Adrenal gland (tissue), 12 donors: Measurements from ENCODE around the gene KCNJ16. TPM values are rescaled to one million over a fixed set of nuclear protein-coding genes. Genes with fewer than 3 reads are reported as not detected.

Source experiments
- DNase-seq, 7 donors: peaks; one replicate each; pipeline ENCODE4 v3.0.0-alpha.2; 2019 to 2020
- H3K27ac ChIP-seq, 5 donors: fragments of 200-600 bp; sonication (generic) in 4 of 5; 1 replicate in 3 of 5; 2 replicates in 2 of 5; pipeline versions ENCODE4 v1.5.1 to v1.8.0; 2016 to 2020; ENCODE audit warnings: mild to moderate bottlenecking in 1 of 5
- H3K27me3 ChIP-seq: fragments of 200-600 bp; 2 replicates; pipeline ENCODE4 v1.8.0; 2021
- H3K36me3 ChIP-seq, 2 donors: fragments of 200-600 bp; replicated peaks in 1 of 2; 1 replicate in 1 of 2; 2 replicates in 1 of 2; pipeline versions ENCODE4 v1.5.1 to v1.8.0; 2018 to 2022
- H3K4me1 ChIP-seq, 2 donors: fragments of 200-600 bp; replicated peaks in 1 of 2; 1 replicate in 1 of 2; 2 replicates in 1 of 2; pipeline versions ENCODE4 v1.5.1 to v1.8.0; 2018 to 2021
- H3K4me3 ChIP-seq, 4 donors: fragments of 200-600 bp; sonication (generic) in 3 of 4; one replicate each; pipeline ENCODE4 v1.5.1; 2016 to 2018
- H3K9me3 ChIP-seq, 3 donors: fragments of 200-600 bp; sonication (generic) in 1 of 3; replicated peaks in 1 of 3; 1 replicate in 2 of 3; 2 replicates in 1 of 3; pipeline versions ENCODE4 v1.5.1 to v1.8.0; 2016 to 2021
- CTCF ChIP-seq, 6 experiments: fragments of 450-650 bp in 4 of 6; fragments of 200-600 bp in 2 of 6; sonication (generic) in 1 of 6; IDR thresholded peaks; 1 replicate in 5 of 6; 2 replicates in 1 of 6; pipeline versions ENCODE4 v1.5.1 to v1.8.0; 2016 to 2021; ENCODE audit warnings: antibody characterized with exemption in 6 of 6, mild to moderate bottlenecking in 2 of 6, moderate library complexity in 1 of 6
- POLR2A ChIP-seq, 2 donors: fragments of 450-650 bp; IDR thresholded peaks; one replicate each; pipeline ENCODE4 v1.6.1; 2017; ENCODE audit warnings: antibody characterized with exemption in 2 of 2, mild to moderate bottlenecking in 2 of 2, moderate library complexity in 1 of 2
- WGBS, 4 donors: extraction: QIAGEN DNeasy Blood & Tissue Kit in 2 of 4; methylation state at CpG; one replicate each; pipeline versions ENCODE4 v1.1.5 to v1.1.7; 2013 to 2017; 5-methylcytosine and 5-hydroxymethylcytosine counted together
- intact Hi-C, 2 donors: fragments of 100-400 bp; cut with DNase I; formaldehyde crosslinking; loops; one replicate each; pipeline versions ENCODE4 v1.14.1 to v1.15.0; 2022 to 2023
- polyA plus RNA-seq, 3 donors: library from polyadenylated mRNA; stranded (reverse); fragments of 200-250 nt in 2 of 3; fragments of 350-450 nt in 1 of 3; fragmentation: Illumina TruSeq in 1 of 3; extraction: RNeasy Lipid Tissue Mini Kit (QIAGEN cat#74804) in 1 of 3; gene quantifications; one replicate each; pipeline ENCODE4 v1.2.3, GENCODE V29; 2013 to 2014
- total RNA-seq, 9 donors: library from RNA; depleted of rRNA in 4 of 9; stranded (reverse); fragments of >200 nt in 4 of 9; fragments of 120-200 nt in 1 of 9; fragmentation: NEBNext Ultra II Directional in 1 of 9; extraction: Animal tissue kit (Norgen Biotek cat#: 25700) in 1 of 9; gene quantifications; one replicate each; pipeline versions ENCODE4 v1.1.0 to v1.2.4, GENCODE V29; 2013 to 2023
- donor health status: healthy with polysubstance abuse.
- donor health status: Bipolar disorder and iron deficiency.
- donor health status: DM: yes; HTN: yes; CAD: no.
- donor health status: DM: no; HTN: no; CAD: no.
- donor health status: DM: no; HTN: no; CAD: no.
- donor health status: DM: yes; HTN: yes; CAD: no.

The KCNJ16 gene
- total and polyA plus RNA-seq, 12 donors, result 0.05 to 1.0 (median 0.24) TPM; not detected in 3

DNA sequence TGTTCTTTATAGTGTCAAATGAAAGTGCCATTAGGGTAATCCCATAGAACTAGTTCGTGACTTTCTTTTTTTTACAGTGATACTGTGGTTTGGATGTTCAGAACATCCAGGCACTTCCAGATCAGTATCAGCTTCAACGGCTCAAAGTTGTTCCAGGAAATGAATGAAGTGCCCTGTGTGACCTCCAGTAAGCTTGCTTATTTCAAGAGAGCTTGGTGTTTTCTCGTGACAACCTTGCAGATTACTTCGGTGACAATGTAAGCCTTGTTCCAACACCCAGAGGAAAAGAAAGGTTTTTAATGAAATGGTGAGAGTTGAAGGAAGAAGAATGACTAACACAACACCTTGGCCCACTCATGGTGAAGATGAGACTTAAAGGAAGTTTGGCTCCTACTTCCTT, 16.0 kb upstream of the KCNJ16 start:
- Histone ChIP-seq H3K4me3 (no peak overlapping the region), H3K36me3 (no peaks in the 10 kb centered on the region), H3K27ac (no peak overlapping the region), H3K27me3 (no peaks in the 10 kb centered on the region), H3K9me3 (no peaks in the 10 kb centered on the region), H3K4me1 (peaks cover 0 to 3% of the 10 kb centered on the region in 2 donors)
- intact Hi-C loops, result no loop called here
- DNase-seq, result no peak
- 50 to 72% (median 59%) methylated on average over 4 of the region's 4 CpGs for WGBS, 4 donors
- TF ChIP-seq CTCF (IDR thresholded peaks at IDR 0.05) (no peak), POLR2A (IDR thresholded peaks at IDR 0.05) (no peak)

- WGBS, 4 donors, result 64 to 73% (median 70%) methylated on average over 4 of the region's 4 CpGs
- Histone ChIP-seq H3K4me3 (no peak overlapping the region), H3K27ac (no peak overlapping the region), H3K9me3 (no peaks in the 10 kb centered on the region), H3K27me3 (no peaks in the 10 kb centered on the region), H3K36me3 (no peaks in the 10 kb centered on the region), H3K4me1 (no peaks in the 10 kb centered on the region)
- TF ChIP-seq CTCF (IDR thresholded peaks at IDR 0.05), result no peak
- no peak for TF ChIP-seq POLR2A (IDR thresholded peaks at IDR 0.05)
- intact Hi-C loops, result no loop called here
- no peak for DNase-seq
These were observed 15.4 kb upstream of the KCNJ16 start for GRCh38 chr17:70059649-70060048.

DNA sequence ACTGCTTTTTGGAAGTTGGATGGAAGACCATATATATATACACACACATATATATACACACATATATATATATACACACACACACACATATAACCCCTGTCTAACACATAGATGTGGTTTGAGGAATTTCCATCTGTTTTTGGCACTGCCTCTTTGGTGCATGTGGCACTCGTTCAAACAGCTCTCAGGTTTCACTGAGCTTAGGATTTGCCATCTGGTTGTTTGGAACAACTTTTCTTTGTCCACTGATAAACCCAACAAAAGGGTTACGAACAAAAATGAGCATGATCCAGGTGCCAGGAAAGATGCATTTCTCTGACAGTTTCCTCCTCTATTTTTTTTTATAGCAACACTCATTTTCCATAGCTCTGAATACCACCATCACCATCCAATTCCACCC, 14.6 kb upstream of the KCNJ16 start:
- TF ChIP-seq CTCF (IDR thresholded peaks at IDR 0.05), result no peak
- TF ChIP-seq POLR2A (IDR thresholded peaks at IDR 0.05), result no peak
- Histone ChIP-seq H3K36me3 (no peaks in the 10 kb centered on the region), H3K27me3 (no peaks in the 10 kb centered on the region), H3K27ac (no peak overlapping the region), H3K4me3 (no peak overlapping the region), H3K4me1 (no peaks in the 10 kb centered on the region), H3K9me3 (no peaks in the 10 kb centered on the region)
- intact Hi-C loops, result no loop called here
- WGBS, 4 donors, result 24 to 56% (median 42%) methylated on average over 2 of the region's 2 CpGs
- DNase-seq, result no peak

GRCh38 chr17:70067134-70067533, 7.9 kb upstream of the KCNJ16 start:
- Histone ChIP-seq H3K27me3 (no peaks in the 10 kb centered on the region), H3K36me3 (no peaks in the 10 kb centered on the region), H3K4me1 (no peaks in the 10 kb centered on the region), H3K4me3 (no peak overlapping the region), H3K9me3 (no peaks in the 10 kb centered on the region), H3K27ac (no peak overlapping the region)
- no peak for DNase-seq
- TF ChIP-seq CTCF (IDR thresholded peaks at IDR 0.05) (no peak), POLR2A (IDR thresholded peaks at IDR 0.05) (no peak)
- 60 to 71% (median 63%) methylated on average over 5 of the region's 5 CpGs for WGBS, 4 donors
- intact Hi-C loops, result no loop called here
